DOHH2 (cell line): ENCODE measurements around the gene TEX14.

Experiments
- CTCF ChIP-seq: fragments of 200-600 bp; sonication (generic); IDR thresholded peaks from one replicate; pipeline ENCODE4 v1.5.1; 2014; ENCODE audit warnings: antibody characterized with exemption, mild to moderate bottlenecking, low read depth, low read length; ENCODE audit not compliant: poor library complexity, severe bottlenecking
- EZH2phosphoT487 ChIP-seq: fragments of 200-600 bp; sonication (generic); IDR thresholded peaks from 2 replicates; pipeline ENCODE4 v1.6.1; 2017; ENCODE audit warnings: borderline replicate concordance, mild to moderate bottlenecking, antibody characterized with exemption, low read length, moderate library complexity, mixed read lengths

DNA sequence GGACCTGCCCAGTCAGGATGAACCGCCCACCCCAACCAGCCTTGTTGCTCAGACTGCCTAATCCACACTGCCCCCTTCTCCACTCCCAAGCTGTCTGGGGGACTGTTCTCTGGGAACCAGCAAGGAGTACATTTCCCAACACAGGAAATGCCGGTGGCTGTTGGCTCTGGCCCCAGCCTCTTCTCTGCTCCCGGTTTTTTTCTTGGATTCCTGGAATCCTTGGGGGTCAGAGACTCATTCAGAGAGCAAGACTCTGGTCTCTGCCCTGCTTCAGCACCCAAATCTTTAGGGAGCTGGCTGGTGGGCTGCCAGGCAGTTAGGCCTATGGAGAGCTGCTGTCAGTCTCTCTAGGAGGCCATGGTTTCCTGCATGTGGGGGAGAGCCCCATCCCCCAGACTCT lies 166.6 kb downstream of the TEX14 start:
- TF ChIP-seq CTCF (no peak), EZH2phosphoT487 (no peak)
